GM19467 (cell line): ENCODE results near the gene PRR5L.
A peak's percentile ranks its signal among the peaks of the same experiment; 100 is the strongest.

Experiments
- ATAC-seq: cut with Tn5 transposase; IDR thresholded peaks from one replicate; pipeline ENCODE4 v1.9.1; 2021; ENCODE audit warnings: mild to moderate bottlenecking, moderate library complexity; ENCODE audit not compliant: unreplicated experiment

PRR5L gene

DNA sequence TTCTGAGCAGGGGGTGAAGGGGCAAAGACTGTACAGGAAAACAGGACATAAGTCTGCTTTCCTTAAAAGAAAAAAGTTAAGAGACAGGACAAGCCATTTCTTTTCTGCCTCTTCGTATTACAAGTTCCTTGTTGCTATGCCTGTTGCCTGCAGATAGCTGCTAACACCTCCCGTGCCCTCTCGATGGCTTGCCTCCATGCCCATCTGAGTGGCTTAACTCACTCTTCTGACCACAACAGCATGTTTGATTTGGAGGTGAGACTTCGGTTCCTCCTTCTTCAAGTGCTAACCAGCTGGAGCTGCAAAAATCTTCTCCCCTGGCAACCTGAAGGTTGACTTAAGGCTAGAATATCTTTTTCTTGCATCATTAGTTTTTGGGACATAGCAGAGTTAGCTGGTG is 103.1 kb downstream of the PRR5L start:
- no peak for ATAC-seq

DNA sequence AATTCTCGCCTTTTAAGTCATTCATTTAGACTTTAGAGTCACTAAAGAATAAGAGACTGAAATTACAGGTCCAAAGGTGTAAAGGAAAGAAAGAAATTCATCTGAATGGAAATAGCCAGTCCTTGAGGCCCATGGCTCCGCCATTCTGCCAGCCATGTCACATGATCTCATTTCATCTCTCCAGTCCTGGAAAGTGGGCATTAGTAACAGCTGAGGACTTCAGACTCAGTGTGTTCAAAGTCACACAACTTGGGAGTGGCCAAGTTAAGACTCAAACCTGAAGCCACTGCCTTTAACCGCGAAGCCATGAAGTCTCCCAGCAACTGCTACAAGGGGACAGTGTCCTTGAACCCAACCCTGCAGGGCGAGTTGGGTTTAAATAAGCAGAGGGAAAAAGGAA is 103.7 kb downstream of the PRR5L start:
- ATAC-seq: no peak

DNA sequence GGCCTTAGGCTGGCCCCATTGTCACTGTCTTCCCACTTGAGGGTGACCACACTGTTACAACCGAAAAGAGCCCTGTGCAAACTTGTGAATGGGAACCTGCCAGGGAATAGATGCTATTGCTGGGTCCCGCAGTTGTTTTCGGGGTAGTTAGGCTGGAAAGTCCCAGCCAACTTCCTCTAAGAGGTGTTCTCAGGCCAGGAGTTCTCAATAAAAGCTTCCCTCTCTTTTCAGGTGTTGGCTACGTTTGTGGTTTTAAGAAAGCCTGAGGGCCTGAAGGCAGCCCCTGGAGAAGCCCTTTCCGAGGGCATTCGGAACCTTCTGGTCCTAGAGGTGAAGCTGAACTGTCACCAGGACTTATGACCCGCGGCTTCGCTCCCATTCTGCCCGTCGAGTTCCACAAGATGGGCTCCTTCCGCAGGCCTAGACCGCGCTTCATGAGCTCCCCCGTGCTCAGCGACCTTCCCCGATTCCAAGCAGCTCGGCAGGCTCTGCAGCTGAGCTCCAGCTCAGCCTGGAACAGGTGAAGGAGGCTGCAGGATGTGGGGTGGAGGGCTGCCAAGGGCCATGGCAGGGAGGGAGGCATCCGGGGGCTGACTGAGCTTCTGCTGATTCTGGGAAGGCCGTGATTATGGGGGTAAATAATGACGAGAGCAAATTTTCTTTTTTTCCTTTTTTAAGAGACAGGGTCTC is 104.8 kb downstream of the PRR5L start:
- ATAC-seq: no peak

DNA sequence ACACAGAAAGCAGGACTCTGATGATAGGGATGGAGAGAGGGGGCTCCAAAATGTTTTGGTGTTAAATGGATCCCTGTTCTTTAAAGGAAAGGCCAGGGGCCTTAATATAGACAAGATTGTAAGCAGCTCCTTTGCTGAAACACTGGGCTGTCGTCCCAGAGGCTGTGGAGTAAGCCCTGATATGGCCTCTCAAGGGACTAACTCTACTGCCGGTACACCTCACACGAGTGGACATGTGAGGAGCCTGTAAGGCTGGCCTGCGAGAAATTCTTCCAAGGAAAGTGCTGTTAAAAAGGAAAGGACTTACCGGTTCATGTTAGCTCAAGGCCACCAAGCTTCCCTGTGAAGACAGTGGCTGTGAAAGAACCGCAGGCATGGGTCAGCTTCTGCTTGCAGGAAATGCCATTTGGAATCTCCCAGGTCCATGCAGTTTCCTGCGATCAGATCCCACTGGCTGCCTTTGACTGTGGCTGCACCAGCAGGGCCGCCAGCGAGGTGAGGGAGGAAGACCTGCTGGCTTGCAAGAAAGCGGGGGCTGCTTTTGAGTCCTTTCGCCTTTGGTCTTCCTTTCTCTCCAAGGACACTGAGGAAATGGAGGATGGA is 106.6 kb downstream of the PRR5L start:
- ATAC-seq: no peak

DNA sequence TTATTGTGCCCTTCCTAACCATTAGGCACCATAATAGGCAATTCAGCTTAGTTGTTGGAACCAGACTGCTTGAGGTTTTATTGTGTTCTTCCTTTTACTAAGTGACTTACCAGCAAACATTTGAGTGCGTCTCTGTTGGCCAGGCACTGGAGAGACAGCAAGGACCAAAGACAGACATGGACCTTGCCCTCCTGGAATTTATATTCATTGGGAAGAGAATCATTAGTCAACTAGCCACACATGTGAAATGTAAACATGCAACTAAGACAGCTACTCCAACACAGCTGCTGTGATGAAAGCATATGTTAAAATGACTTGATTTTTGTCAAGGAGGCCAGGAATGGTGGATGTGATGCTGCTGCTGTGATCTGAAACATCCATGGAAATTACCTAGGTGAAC is 107.6 kb downstream of the PRR5L start:
- ATAC-seq: no peak

DNA sequence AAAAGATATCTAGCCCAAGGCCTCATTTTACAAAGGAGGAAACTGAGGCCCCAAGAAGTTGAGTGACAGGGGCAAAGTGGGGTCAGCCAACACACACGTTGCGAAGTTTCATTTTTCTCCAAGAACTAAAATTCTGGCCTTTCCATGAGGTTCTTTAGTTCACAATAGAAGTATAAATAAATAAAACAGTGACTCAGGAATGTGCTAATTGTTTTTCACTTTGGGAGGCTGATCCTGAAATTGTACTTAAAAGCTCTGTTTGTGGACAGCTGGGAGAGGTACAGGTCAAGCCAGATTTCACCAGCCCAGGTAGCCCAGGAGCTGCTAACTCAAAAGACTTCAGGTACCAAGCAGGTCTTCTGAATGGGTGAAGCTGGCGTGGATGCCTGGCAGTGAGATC is 108.7 kb downstream of the PRR5L start:
- no peak for ATAC-seq

DNA sequence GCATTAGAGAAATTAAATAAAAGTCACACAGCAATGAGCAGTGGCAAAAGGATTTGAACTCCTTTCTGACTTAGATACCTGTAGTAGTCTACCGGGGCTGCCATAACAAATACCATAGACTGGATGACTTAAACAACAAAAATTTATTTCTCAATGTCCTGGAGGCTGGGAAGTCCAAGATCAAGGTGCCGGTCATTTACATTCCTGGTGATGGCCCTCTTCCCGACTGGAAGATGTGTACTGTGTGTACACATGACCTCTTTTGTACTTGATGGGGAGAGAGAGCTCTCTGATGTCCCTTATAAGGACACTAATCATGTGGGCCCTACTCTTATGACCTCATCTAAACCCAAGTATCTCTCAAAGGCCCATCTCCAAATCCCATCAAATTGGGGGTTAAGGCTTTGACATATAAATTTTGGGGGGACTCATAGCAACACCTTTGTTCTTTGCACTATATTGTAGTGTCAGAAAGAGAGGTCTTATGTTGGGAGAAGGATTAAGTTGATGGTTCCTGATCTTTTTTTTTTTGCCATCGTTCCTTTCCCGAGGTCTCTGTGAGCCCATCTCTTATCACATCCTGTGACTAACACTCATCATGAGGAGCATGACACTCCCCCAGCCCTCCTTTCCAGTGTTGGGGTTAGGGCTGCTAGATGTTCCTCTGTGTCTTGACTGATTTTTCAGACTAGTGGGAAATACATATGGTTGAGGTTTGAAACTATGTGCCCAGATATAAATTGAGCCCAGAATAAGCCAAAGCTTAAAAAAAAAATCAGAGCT is 109.7 kb downstream of the PRR5L start:
- no peak for ATAC-seq

DNA sequence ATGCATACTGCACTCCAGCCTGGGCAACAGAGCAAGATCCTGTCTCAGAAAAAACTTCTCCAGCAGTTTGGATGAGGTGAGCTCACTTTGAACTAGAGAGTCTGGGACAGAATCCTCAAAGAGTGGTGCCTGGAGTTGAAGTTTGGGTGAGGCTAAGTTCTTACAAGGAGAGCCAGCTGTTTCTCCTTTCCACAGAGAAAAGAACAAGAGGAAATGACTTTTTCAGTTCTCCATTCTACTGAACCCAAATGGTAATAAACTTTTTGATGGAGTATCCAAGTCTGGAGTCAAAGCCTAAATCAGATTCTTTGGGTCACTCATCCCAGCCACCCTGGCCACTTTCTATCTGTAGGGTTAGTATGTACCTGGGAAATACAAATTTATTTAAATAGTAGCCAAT is 111.3 kb downstream of the PRR5L start:
- no peak for ATAC-seq

DNA sequence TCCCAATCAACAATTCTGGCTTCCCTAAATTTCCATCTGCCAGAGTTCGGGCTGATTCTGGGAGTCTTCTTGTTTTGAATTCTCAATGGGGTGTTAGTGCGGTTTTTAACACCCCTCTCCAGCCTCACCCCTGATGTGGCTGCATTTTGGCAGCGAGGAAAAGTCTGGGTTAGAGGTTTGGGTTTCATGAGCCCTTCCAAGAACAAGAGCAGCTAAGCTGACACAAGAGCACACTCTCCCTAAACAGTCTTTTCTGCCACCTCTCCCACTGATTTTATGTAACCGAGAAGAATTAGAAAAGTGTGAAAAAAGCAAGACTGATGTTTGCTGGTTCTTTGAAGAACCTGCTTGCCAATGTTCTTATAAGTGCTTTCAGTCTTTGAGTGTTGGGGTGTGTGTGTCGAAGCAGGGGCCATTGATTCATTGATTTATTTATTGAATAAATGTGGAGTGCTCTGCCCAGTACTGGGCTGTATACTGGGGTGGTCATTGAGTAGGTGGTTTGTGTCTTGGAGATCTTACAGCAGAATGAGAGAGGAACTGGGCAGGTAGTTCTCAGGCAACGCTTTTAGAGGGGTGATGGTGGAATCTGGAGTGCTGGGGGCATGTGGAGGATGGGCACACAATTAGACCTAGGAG is 112.5 kb downstream of the PRR5L start:
- no peak for ATAC-seq

DNA sequence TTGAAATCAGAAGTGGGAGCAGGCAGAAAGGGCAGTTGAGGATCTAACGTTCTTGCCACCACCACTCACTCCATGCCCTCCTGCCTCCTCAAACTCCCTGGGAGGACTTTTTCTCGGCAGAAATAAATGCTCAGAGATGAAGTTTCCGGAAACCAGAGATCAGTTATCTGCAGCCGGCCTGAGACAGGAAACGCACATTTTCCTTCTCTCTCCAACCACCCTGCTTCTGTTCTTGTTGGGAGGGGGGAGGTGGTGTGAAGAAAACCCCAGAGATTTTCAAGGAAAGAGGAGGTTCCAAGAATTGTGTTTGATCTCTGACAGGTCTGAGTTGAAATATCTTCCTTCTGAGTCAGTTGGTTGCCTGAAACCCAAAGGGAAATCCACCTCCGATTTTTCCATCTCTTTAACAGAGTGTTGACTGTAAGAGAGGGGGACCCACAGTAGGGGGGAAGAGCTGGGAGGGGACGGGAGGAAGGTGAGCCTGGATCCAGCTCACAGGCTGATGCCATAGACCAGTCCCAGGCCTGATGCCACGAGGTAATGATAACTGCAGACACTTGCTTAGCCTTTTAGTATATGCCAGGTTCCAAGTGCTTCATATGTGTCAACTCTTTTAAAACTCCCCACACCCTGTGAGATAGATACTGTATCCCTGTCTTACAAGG is 113.2 kb downstream of the PRR5L start:
- ATAC-seq: no peak

DNA sequence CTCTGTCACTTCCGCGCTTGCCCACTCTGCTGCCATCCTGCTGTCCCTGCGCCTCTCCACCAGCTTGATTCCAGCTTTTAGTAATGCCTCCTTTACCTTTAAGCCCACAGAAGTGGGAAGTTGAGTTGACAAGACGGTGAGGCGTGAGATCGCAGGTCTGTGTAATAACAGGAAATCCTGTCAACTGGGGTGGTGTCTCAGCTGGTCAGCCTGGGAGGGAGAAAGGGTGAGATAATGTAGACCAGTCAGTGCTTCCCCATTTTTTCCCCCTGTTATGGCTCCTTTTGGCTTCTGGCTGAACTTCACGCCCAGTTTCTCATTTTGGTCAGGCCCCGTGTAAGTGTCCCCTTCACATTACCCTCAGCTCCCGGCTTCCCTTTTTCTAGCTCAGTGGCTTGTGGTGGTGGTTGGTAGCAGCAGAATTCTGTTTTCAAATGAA is 115.1 kb downstream of the PRR5L start:
- ATAC-seq: peak; percentile 69

DNA sequence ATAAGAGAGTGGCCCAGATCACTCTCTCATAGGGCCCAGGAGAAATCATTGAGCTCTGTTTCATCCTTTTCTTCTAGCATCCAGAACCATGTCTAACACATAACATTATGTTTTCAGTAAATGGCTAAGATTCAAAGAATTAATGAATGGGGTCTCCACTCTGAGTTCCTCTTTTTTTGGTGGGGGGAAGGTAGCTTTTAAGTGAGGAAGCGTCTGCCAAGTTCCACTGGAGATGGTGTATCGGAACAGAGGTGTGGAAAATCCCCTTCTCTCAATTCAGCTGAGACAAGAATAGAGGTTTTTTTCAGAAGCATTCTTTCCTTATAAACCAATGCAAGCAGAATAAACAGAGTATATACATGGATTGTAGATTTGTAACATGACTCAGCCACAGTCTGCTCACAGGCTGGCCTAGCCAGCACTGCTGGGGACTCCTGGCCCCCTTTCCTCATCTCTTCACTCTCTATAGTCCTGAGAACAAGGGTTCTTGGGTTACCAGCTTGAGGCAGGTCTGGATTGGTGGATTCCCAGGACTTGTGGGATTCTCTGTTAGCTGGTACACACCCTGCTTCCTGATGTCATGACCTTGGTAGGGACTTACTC is 116.8 kb downstream of the PRR5L start:
- ATAC-seq: no peak

DNA sequence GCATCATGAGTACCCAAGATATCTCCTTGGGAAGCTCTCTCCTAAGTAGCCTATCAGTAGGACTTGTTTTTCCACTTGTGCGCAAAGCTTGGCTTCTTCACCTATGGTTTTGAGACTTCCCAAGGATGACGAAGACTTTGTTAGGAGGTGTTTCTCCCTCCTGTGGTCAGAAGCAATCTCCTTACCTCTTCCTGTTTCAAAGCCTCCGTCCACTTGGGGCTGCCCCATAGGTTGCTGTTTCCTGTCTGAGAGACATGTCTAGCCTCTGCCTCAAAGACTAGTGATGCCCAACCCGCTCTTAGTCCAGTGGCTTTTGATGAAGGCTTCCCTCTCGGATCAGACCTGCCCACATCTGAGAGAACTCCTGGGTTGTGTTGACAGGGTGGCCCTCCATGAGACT is 121.1 kb downstream of the PRR5L start:
- no peak for ATAC-seq

DNA sequence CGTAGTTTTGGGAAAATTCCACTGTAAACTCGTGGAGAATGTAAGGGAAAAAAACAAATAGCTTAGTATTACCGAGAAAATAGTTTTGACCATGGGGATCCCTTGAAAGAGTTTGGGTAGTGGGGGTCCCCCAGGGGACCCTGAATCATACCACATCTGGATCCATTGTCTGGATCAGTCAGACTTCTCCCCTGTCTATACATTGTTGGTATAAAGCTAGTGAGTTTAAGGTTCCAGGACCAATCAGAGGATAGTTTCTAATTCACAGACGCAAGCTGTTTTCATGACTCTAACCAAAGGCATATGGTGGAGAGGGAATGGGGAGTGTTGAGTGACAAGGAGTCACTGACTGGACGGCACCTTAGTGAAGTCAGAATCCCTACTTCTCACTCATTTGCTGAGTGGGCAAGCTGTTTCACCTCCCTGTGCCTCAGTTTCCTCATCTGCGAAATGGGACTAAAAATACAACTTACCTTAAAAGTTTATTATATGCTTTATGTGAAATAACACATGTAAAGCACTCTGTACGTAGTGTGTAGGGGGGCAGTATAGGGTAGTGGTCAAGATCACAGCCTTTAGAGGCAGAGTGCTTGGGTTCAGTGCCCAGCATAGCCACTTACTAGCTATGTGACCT is 123.8 kb downstream of the PRR5L start:
- no peak for ATAC-seq

DNA sequence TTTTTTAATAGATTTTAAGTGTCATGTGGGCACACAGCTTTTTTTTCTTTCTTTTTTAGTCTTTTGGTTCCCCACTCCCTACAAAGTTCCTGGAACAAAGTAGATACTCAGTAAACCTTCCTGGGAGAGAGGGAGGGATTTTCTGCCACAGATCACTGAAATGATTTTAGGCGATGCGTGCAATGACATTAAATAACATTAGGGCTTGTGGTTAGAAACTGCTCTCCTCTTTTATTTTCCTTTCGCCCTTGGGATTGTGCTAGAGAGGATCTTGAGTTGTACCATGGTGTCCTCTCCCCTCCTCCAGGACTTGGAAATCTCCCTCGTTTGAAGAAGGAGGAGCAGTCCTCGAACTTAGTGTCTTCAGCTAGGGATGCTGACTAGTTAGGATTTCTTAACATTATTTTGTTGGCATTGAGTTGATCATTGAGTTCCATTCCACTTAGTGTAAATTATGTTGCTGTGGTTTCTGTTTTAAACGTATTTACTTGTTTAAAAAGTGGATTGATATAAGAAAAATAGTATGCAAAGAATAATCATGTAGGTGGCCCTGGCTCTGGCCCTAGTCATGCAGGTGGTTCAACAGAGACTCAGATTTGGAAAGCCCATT is 125.6 kb downstream of the PRR5L start:
- ATAC-seq: no peak

DNA sequence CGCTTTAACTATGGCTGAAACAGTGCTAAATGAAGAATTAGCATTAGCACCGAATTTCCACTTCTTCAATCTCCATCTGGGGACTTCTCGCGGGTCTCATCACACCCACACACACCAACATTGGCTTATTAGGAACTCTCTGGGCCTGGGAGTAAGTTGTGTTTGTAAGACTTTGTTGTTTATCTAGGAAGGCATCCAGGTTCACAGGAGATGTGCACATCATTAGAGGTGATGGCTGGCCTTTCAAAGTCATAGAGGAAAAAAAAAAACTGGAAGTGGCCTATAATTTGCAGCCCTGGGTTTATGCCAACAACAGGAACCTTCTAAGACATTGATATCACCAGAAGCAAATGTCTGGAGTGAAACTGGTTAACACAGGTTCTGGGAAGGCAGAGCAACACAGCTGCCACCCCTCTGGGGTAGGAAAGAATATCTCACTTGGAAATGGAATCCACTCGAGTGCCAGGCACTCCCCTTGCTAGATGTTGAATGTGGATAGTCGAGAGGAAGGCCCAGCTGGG is 129.5 kb downstream of the PRR5L start:
- ATAC-seq: no peak

DNA sequence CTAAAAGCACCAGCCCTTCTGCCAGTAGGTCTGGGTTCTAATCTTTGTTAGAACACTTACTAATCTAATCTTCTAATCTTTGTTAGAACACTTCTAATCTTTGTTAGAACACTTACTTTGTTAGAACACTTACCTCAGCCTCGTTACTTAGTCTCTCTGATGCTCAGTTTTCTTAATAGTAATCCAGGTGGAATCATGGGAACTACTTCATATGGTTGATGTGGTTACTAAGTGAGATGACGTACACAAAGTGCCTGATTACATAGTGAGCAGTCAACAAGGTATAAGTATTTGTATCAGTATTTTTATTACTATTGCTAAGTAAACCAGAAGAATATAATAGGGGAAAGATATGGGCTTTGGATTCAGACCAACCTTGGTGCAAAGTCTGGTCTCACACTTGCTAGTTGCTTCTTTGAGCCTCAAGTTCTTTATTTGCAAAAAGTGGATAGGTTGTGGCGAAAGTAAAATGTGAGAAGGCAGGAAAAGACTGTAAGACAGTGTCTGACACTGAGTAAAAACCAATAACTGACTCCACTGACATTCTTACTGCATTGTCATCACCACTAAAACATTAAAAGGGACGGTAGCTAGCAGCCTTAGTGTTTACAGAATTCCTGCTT is 130.2 kb downstream of the PRR5L start:
- ATAC-seq: no peak

DNA sequence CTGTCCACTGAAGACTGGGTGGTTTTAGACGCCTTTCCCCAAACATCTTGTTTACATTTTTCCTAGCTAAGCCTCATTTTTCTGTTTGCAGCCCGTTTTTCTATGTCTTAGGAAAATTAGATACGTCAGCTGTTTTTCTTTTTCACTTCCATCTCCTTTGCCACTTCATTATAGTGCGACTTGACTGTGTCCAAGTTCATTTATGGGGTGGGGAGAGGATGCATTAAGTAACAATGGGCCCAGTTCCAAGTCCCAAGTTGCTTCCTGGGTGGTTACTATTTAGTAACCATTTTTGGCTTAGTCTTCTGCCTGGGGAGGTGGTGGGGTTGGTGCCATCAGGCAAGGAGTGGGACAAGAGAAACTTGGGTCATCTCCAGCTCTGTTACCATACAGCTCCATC is 131.0 kb downstream of the PRR5L start:
- ATAC-seq: no peak

DNA sequence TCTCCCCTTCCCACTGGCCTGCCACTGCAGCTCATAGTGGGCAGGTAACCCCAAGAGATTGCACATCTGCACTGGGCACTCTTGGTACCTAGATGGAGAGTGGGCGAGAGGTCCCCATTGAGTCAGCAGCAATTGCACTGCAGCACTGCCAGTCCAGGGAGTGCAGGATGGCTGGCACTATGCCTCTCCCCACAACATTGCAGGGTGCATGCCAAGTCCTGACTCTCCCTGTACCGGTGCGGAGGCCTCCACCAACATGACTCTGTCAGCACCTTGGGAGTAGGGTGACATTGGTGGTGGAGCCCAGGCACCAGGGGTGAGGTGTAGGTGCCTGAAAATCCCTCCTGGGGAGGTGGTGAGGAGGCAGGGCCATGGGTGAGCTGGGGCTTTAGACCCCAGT is 131.8 kb downstream of the PRR5L start:
- no peak for ATAC-seq
